Right lobe of liver (tissue), 4 donors: Measurements from ENCODE around the gene AP5B1.

Experiments used
- CTCF ChIP-seq, 4 donors: fragments of 200-600 bp in 3 of 4; fragments of 450-650 bp in 1 of 4; IDR thresholded peaks; one replicate each; pipeline versions ENCODE4 v1.5.1 to v1.8.0; 2016 to 2022; ENCODE audit warnings: antibody characterized with exemption in 4 of 4, mild to moderate bottlenecking in 2 of 4
- POLR2A ChIP-seq: fragments of 450-650 bp; IDR thresholded peaks from one replicate; pipeline ENCODE4 v1.6.1; 2017; ENCODE audit warnings: antibody characterized with exemption, mild to moderate bottlenecking
- donor health status: DM: no; HTN: no; CAD: no.
- donor health status: DM: no; HTN: no; CAD: no.
- donor health status: DM: no; HTN: yes; CAD: no.

- TF ChIP-seq CTCF (IDR thresholded peaks at IDR 0.05) (no peak), POLR2A (no peak)
These were observed 2.0 kb upstream of the AP5B1 start for GRCh38 chr11:65782816-65783228.
